Femur (tissue), 1 donor: Measurements from ENCODE around the gene NFIB.
A peak's percentile ranks its signal among the peaks of the same experiment; 100 is the strongest.

Experiments
- DNase-seq: peaks from one replicate; pipeline ENCODE4 v3.0.0-alpha.2; 2017

NFIB gene

GRCh38 chr9:14238518-14238917, 75.4 kb downstream of the NFIB start:
- DNase-seq = no peak

GRCh38 chr9:14238079-14238478, 75.9 kb downstream of the NFIB start:
- DNase-seq = no peak

- DNase-seq = no peak
Observed at GRCh38 chr9:14236591-14236990, 77.3 kb downstream of the NFIB start.

- no peak for DNase-seq
Observed at GRCh38 chr9:14232111-14232510, 81.8 kb downstream of the NFIB start.

GRCh38 chr9:14231196-14231990, 82.5 kb downstream of the NFIB start:
- no peak for DNase-seq

GRCh38 chr9:14228602-14229001, 85.3 kb downstream of the NFIB start:
- DNase-seq = no peak

- no peak for DNase-seq
Observed at GRCh38 chr9:14226855-14227532, 86.9 kb downstream of the NFIB start.

- DNase-seq = no peak
Observed at GRCh38 chr9:14223081-14223480, 90.9 kb downstream of the NFIB start.

GRCh38 chr9:14222149-14222835, 91.6 kb downstream of the NFIB start:
- no peak for DNase-seq

GRCh38 chr9:14221558-14221957, 92.4 kb downstream of the NFIB start:
- peak; percentile 65 for DNase-seq

GRCh38 chr9:14221119-14221518, 92.8 kb downstream of the NFIB start:
- DNase-seq = no peak

- DNase-seq = no peak
Observed at GRCh38 chr9:14220256-14220655, 93.7 kb downstream of the NFIB start.

- DNase-seq = peak; percentile 70
Observed at GRCh38 chr9:14219850-14220249, 94.1 kb downstream of the NFIB start.

GRCh38 chr9:14218253-14218652, 95.7 kb downstream of the NFIB start:
- no peak for DNase-seq

- DNase-seq = no peak
Observed at GRCh38 chr9:14216612-14217194, 97.2 kb downstream of the NFIB start.

GRCh38 chr9:14215614-14216013, 98.3 kb downstream of the NFIB start:
- DNase-seq = no peak

- no peak for DNase-seq
Observed at GRCh38 chr9:14214693-14215092, 99.2 kb downstream of the NFIB start.

- DNase-seq = no peak
Observed at GRCh38 chr9:14214065-14214684, 99.8 kb downstream of the NFIB start.

- no peak for DNase-seq
Observed at GRCh38 chr9:14213504-14213903, 100.4 kb downstream of the NFIB start.

- no peak for DNase-seq
Observed at GRCh38 chr9:14212697-14213420, 101.1 kb downstream of the NFIB start.

GRCh38 chr9:14212077-14212476, 101.9 kb downstream of the NFIB start:
- no peak for DNase-seq

- DNase-seq = no peak
Observed at GRCh38 chr9:14211564-14211963, 102.4 kb downstream of the NFIB start.
